ENCODE measurements around the gene GPR183.

The GPR183 gene

GRCh38 chr13:99295488-99296252, 11.5 kb downstream of the GPR183 start:
- DNase-seq (ENCODE audit: extremely low read depth, low read depth), result no peak
- no peak for TF ChIP-seq CTCF (IDR thresholded peaks at IDR 0.05; ENCODE audit: low read depth, low read length)

- no peak for DNase-seq (ENCODE audit: extremely low read depth, low read depth)
- no peak for TF ChIP-seq CTCF (IDR thresholded peaks at IDR 0.05; ENCODE audit: low read depth, low read length)
Measured at GRCh38 chr13:99294958-99295357, 12.2 kb downstream of the GPR183 start.

DNA sequence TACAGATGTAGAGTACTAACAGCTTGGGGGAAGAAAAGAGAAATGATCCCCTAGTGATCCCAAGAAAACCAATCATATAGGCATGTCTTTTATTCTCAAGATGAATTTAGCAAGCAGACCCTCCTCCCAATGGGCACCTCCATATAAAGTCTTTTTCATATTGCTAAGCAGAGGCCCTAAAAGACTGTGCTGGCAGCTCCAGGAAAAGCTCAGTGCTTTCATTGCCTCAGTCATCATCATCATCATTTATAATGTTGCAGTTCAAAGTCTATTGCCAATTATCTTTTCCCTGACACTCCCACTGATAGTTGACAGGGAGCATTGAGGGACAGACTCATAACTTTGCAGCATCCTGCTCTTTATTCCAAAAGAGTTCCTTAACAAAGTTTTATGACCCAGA, 13.0 kb downstream of the GPR183 start:
- TF ChIP-seq CTCF (IDR thresholded peaks at IDR 0.05; ENCODE audit: low read depth, low read length), result no peak
- DNase-seq (ENCODE audit: extremely low read depth, low read depth), result no peak

DNA sequence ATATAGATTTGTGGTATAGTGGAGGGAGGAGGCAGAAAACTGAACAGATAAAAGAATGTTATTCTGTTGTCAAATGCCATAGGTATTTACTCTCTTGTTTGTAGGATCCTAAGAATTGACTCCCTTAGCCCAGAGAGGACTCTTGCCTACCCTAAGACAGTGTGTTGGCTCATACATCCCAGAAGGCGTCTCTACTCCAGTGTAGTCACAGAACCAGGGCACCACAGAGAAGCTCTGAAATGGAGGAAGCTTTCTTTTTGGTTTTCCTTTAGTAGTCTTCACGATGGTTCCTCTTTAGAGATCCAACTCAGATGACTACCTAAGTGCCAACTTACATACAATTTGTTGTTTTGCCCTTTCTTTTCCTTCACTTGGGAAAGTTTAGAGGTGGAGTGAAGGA, 14.0 kb downstream of the GPR183 start:
- no peak for TF ChIP-seq CTCF (IDR thresholded peaks at IDR 0.05; ENCODE audit: low read depth, low read length)

DNA sequence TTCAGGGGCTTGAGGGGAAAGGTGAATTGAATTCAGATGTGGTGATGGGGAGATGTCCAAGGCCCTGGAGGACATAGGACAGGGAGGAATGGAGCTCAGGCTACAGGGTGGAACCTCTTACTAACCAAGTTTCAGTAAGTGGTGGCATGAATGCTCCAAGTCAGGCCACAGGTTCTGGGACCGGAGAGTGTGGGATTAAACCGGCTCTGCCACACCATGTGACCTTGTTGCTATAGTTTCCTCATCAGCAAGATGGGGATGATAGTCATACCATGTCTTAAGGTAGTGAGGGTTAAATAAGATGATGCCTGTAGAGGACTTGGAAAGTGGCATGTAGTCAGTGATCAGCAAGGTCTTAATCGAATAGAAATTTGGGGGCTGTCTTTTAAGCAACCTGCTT, 16.3 kb downstream of the GPR183 start:
- DNase-seq (ENCODE audit: extremely low read depth, low read depth), result no peak
- no peak for TF ChIP-seq CTCF (IDR thresholded peaks at IDR 0.05; ENCODE audit: low read depth, low read length)

More for the DNA sequence above, 14.0 kb downstream of the GPR183 start:
- no peak for DNase-seq (ENCODE audit: extremely low read depth, low read depth)

GRCh38 chr13:99289674-99290337, 17.4 kb downstream of the GPR183 start:
- no peak for TF ChIP-seq CTCF (IDR thresholded peaks at IDR 0.05; ENCODE audit: low read depth, low read length)
- no peak for DNase-seq (ENCODE audit: extremely low read depth, low read depth)

DNA sequence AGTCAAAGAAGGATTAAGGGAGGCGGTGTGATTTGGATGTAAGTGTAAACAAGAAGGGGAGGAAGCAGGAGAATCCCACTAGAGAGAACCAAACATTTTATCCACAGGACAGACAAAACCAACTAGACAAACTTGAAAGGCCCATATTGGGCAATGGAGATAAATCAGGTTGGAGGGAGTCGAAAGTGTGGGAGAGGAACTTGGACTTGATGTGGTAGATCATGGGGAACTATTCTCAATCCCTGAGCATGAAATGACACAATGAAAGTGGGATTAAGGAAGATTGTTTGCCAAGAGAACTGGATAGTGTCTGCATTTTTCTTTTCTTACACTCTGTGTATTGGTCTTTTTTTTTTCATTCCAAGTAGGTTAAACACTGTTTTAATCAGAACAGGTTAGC, 17.9 kb downstream of the GPR183 start:
- TF ChIP-seq CTCF (IDR thresholded peaks at IDR 0.05; ENCODE audit: low read depth, low read length), result no peak
- DNase-seq (ENCODE audit: extremely low read depth, low read depth), result no peak

Data from AG09319 (cell line).